K562 (cell line): ENCODE measurements around the gene KPNA3. TPM values are rescaled to one million over a fixed set of nuclear protein-coding genes. Genes with fewer than 3 reads are reported as not detected.

Experiments used
- ATAC-seq: fragments of 200-7000 bp; cut with Tn5 transposase; 3 replicates; pipeline ENCODE4 v1.9.1; 2020; ENCODE audit warnings: moderate library complexity
- BruUV-seq: library from RNA; stranded (reverse); fragments of 400-500 nt; replicated peaks from 2 replicates; lab custom pipeline; 2021; lab: Mats Ljungman, UMichigan
- CTCF ChIA-PET: fragments of 300-600 bp; formaldehyde crosslinking; extraction: SDS; loops from one replicate; lab custom pipeline; 2021; ENCODE audit warnings: low intra/inter-chr PET ratio; lab: Yijun Ruan, JAX
- POLR2A ChIA-PET: fragments of 300-600, 350-650 bp; sonication (Branson Sonifier 250); formaldehyde crosslinking; extraction: SDS; loops from one replicate; lab custom pipeline; 2021; ENCODE audit warnings: antibody characterized with exemption, inconsistent platforms; lab: Yijun Ruan, JAX
- DNase-seq, 4 experiments: peaks; one replicate each; pipeline versions ENCODE4 v3.0.0 to v3.0.0-alpha.2; 2011 to 2018; ENCODE audit warnings: low spot score in 3 of 4, mixed read lengths in 3 of 4; ENCODE audit errors: extremely low read depth in 1 of 4
- FAIRE-seq: peaks from 2 replicates; lab custom pipeline; 2011; peaks lifted over from hg19 to GRCh38; lab: Jason Lieb, UNC
- H2AFZ ChIP-seq: 2 replicates; pipeline ENCODE4 v1.6.0; 2011; ENCODE audit warnings: low read depth, low read length, control low read depth, inconsistent platforms
- H3K27ac ChIP-seq: fragments of 200-600 bp; 3 replicates; pipeline ENCODE4 v1.8.0; 2011; ENCODE audit warnings: low read depth, mild to moderate bottlenecking, control low read depth, inconsistent platforms, low read length, moderate library complexity, mixed read lengths; ENCODE audit errors: extremely low read depth
- H3K27me3 ChIP-seq, 2 experiments: fragments of 300-600 bp in 1 of 2; 2 replicates in 1 of 2; 3 replicates in 1 of 2; pipeline versions ENCODE4 v1.6.0 to v1.8.0; 2011; ENCODE audit warnings: inconsistent platforms in 2 of 2, low read length in 2 of 2, mild to moderate bottlenecking in 1 of 2, mixed read lengths in 1 of 2, moderate library complexity in 1 of 2; ENCODE audit not compliant: control insufficient read depth in 2 of 2, insufficient read depth in 2 of 2
- H3K36me3 ChIP-seq: fragments of 300-600 bp; 3 replicates; pipeline ENCODE4 v1.8.0; 2011; ENCODE audit warnings: mild to moderate bottlenecking, low read length, inconsistent platforms; ENCODE audit not compliant: control insufficient read depth, insufficient read depth
- H3K4me1 ChIP-seq, 2 experiments: fragments of 200-600 bp in 1 of 2; replicated peaks in 1 of 2; 2 replicates in 1 of 2; 3 replicates in 1 of 2; pipeline versions ENCODE4 v1.5.1 to v1.8.0; 2011; ENCODE audit warnings: inconsistent platforms in 2 of 2, low read length in 2 of 2, mild to moderate bottlenecking in 1 of 2, mixed read lengths in 1 of 2, moderate library complexity in 1 of 2; ENCODE audit not compliant: control insufficient read depth in 2 of 2, insufficient read depth in 2 of 2
- H3K4me2 ChIP-seq: 2 replicates; pipeline ENCODE4 v1.6.1; 2011; ENCODE audit warnings: low read length, control low read depth, inconsistent platforms, mixed read lengths; ENCODE audit not compliant: insufficient read depth
- H3K4me3 ChIP-seq: fragments of 200-600 bp; sonication (generic), shearing (Covaris generic); 2 replicates; pipeline ENCODE4 v1.5.1; 2016; ENCODE audit warnings: control low read depth, inconsistent platforms
- H3K79me2 ChIP-seq: fragments of 200-600 bp; 3 replicates; pipeline ENCODE4 v1.8.0; 2011; ENCODE audit warnings: low read length, inconsistent platforms; ENCODE audit not compliant: control insufficient read depth, insufficient read depth
- H3K9ac ChIP-seq, 2 experiments: 2 replicates each; pipeline versions ENCODE4 v1.6.0 to v1.6.1; 2011; ENCODE audit warnings: low read depth in 2 of 2, low read length in 2 of 2, control low read depth in 1 of 2, inconsistent platforms in 1 of 2, mild to moderate bottlenecking in 1 of 2, mixed read lengths in 1 of 2; ENCODE audit not compliant: insufficient read depth in 1 of 2
- H3K9me1 ChIP-seq: one replicate; pipeline ENCODE4 v1.6.0; 2011; ENCODE audit warnings: inconsistent platforms, mild to moderate bottlenecking, low read length, moderate library complexity; ENCODE audit not compliant: control insufficient read depth, insufficient read depth
- H3K9me3 ChIP-seq: replicated peaks from 2 replicates; pipeline ENCODE4 v1.5.1; 2011; ENCODE audit warnings: low read depth, low read length, inconsistent platforms; ENCODE audit not compliant: control insufficient read depth, insufficient read depth
- H4K20me1 ChIP-seq: replicated peaks from 2 replicates; pipeline ENCODE4 v1.6.1; 2011; ENCODE audit warnings: low read length, inconsistent platforms, mixed read lengths; ENCODE audit not compliant: control insufficient read depth, insufficient read depth
- BMI1 ChIP-seq: fragments of 150-350 bp; IDR thresholded peaks from 2 replicates; pipeline ENCODE4 v1.6.1; 2014; ENCODE audit warnings: low read length
- CHD4 ChIP-seq: fragments of 200-600 bp; sonication (generic); IDR thresholded peaks from 3 replicates; pipeline ENCODE4 v1.6.1; 2012; ENCODE audit warnings: low read depth, mild to moderate bottlenecking, mixed read lengths, low read length, inconsistent platforms; ENCODE audit not compliant: insufficient read depth, insufficient replicate concordance, poor library complexity, severe bottlenecking
- EP400 ChIP-seq: fragments of 450-650 bp; IDR thresholded peaks from 2 replicates; pipeline ENCODE4 v1.6.1; 2017; ENCODE audit warnings: antibody characterized with exemption, mild to moderate bottlenecking, moderate library complexity
- FOXO4 ChIP-seq: fragments of 450-650 bp; formaldehyde crosslinking; IDR thresholded peaks from 2 replicates; pipeline ENCODE4 v1.4.0; 2020; ENCODE audit warnings: mild to moderate bottlenecking, moderate library complexity
- GTF2B ChIP-seq: IDR thresholded peaks from 2 replicates; pipeline ENCODE4 v1.6.1; 2011; ENCODE audit not compliant: insufficient read length; ENCODE audit errors: extremely low read depth
- KLF6 ChIP-seq: fragments of 250-450 bp; sonication (Bioruptor Pico); IDR thresholded peaks from 2 replicates; pipeline ENCODE4 v1.4.0; 2020; ENCODE audit warnings: mild to moderate bottlenecking, moderate library complexity, borderline replicate concordance
- NCOR1 ChIP-seq: fragments of 450-650 bp; IDR thresholded peaks from 2 replicates; pipeline ENCODE4 v1.6.1; 2016; ENCODE audit warnings: mild to moderate bottlenecking, moderate library complexity
- NFIX ChIP-seq: fragments of 250-450 bp; sonication (Bioruptor Pico); IDR thresholded peaks from 2 replicates; pipeline ENCODE4 v1.4.0; 2020; ENCODE audit warnings: low read depth, mild to moderate bottlenecking, moderate library complexity
- NR4A1 ChIP-seq, 2 experiments: fragments of 250-450 bp in 1 of 2; fragments of 450-650 bp in 1 of 2; sonication (Bioruptor Pico) in 1 of 2; IDR thresholded peaks; 2 replicates each; pipeline versions ENCODE4 v1.4.0 to v1.6.1; 2016 to 2020; ENCODE audit warnings: mild to moderate bottlenecking in 2 of 2, missing compliant biosample characterization in 1 of 2, missing genetic modification characterization in 1 of 2, moderate library complexity in 1 of 2
- PHB ChIP-seq: fragments of 250-450 bp; sonication (Bioruptor Pico); IDR thresholded peaks from 2 replicates; pipeline ENCODE4 v1.5.0; 2021
- PRPF4 ChIP-seq: fragments of 200-400 bp; formaldehyde crosslinking; IDR thresholded peaks from one replicate; pipeline ENCODE4 v1.6.1; 2017; ENCODE audit warnings: low read length, low read depth, mild to moderate bottlenecking; ENCODE audit not compliant: insufficient read depth, poor library complexity, severe bottlenecking
- SIN3A ChIP-seq, 2 experiments: fragments of 150-350 bp in 1 of 2; IDR thresholded peaks; 2 replicates each; pipeline ENCODE4 v1.6.1; 2011 to 2016; ENCODE audit warnings: borderline replicate concordance in 2 of 2, low read depth in 2 of 2, low read length in 2 of 2, mild to moderate bottlenecking in 2 of 2, moderate library complexity in 2 of 2; ENCODE audit not compliant: control insufficient read depth in 1 of 2
- SMARCE1 ChIP-seq: fragments of 450-650 bp; IDR thresholded peaks from 2 replicates; pipeline ENCODE4 v1.7.1; 2016; ENCODE audit warnings: mild to moderate bottlenecking
- SREBF1 ChIP-seq: fragments of 150-350 bp; IDR thresholded peaks from 2 replicates; pipeline ENCODE4 v1.6.1; 2014; ENCODE audit warnings: antibody characterized with exemption, low read depth, low read length, borderline replicate concordance
- TRIM28 ChIP-seq: fragments of 450-650 bp; IDR thresholded peaks from 2 replicates; pipeline ENCODE4 v1.6.1; 2017
- ZFPM2 ChIP-seq: fragments of 250-450 bp; sonication (Bioruptor Pico); IDR thresholded peaks from 2 replicates; pipeline ENCODE4 v1.5.1; 2022; ENCODE audit warnings: mild to moderate bottlenecking
- ZNF146 ChIP-seq: IDR thresholded peaks from one replicate; pipeline ENCODE4 v1.6.1; 2018; ENCODE audit warnings: missing compliant biosample characterization; ENCODE audit not compliant: unreplicated experiment
- ZNF778 ChIP-seq: fragments of 450-650 bp; formaldehyde crosslinking; IDR thresholded peaks from 2 replicates; pipeline ENCODE4 v1.4.0; 2020; ENCODE audit warnings: mild to moderate bottlenecking, moderate library complexity
- ZNF79 ChIP-seq: fragments of 250-450 bp; sonication (Bioruptor Pico); IDR thresholded peaks from 2 replicates; pipeline ENCODE4 v1.4.0; 2020; ENCODE audit warnings: low read depth, mild to moderate bottlenecking, moderate library complexity
- WGBS: fragments of 100-300 bp; shearing (Covaris generic); methylation state at CpG from one replicate; pipeline ENCODE4 v1.1.6; 2016; ENCODE audit warnings: low coverage, mixed read lengths; ENCODE audit not compliant: insufficient coverage; ENCODE audit errors: missing lambda C conversion rate; 5-methylcytosine and 5-hydroxymethylcytosine counted together
- in situ Hi-C: fragments of 300-500 bp; cut with MboI; formaldehyde crosslinking; loops from 4 replicates; pipeline ENCODE4 v1.15.0; 2018; ENCODE audit warnings: inconsistent platforms, mixed read lengths
- intact Hi-C: fragments of 100-400 bp; cut with micrococcal nuclease; formaldehyde crosslinking; loops from 2 replicates; pipeline ENCODE4 v1.14.2; 2022
- polyA plus RNA-seq, 8 experiments: library from polyadenylated mRNA; depleted of rRNA in 4 of 8; stranded (reverse) in 5 of 8; unstranded in 3 of 8; fragments of >200 nt; fragmentation: Nextera tagmentation in 2 of 8; fragmentation: Illumina TruSeq in 1 of 8; extraction: Ambion mirVana in 2 of 8; extraction: Trizol in 1 of 8; gene quantifications; 2 replicates each; pipeline versions ENCODE4 v1.2.1 to v1.2.3, GENCODE V29; 2011 to 2014; ENCODE audit warnings: inconsistent platforms in 1 of 8, missing spikeins in 1 of 8
- total RNA-seq, 7 experiments: library from RNA; depleted of rRNA in 6 of 7; stranded (reverse); fragments of >200 nt in 6 of 7; fragmentation: Illumina TruSeq in 2 of 7; extraction: Trizol in 2 of 7; gene quantifications; 2 replicates each; pipeline versions ENCODE4 v1.2.1 to v1.2.3, GENCODE V29; 2011 to 2021; ENCODE audit warnings: low replicate concordance in 1 of 7
- TF ChIP-seq, protein P1 (sequence below): fragments of 250-450 bp; sonication (Bioruptor Pico); IDR thresholded peaks from 2 replicates; pipeline ENCODE4 v1.5.0; 2021

The KPNA3 gene
- total and polyA plus RNA-seq, 9 of the 15 experiments (the other 6 are each of a cell fraction or from before 2014, with no cell fraction given), result 8.5 to 23.4 (median 15.7) TPM

DNA sequence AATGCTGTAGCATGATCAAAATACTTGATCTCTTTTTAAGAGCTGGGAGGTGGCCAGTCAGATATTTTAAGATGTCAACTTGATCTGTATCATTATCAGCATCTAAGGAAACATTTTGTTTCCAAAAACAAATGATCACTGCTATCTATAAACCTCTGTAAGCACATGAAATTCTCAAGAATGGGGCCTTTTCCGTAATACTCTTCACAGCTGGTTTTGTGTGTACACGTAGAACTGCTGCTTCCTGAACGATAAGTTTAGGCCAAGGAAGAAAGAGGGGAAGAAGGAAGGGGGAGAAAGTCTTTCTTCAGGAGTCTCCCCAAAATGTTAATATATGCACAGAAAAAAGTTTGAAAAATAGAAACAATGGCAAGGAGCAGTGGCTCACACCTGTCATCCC, 138.5 kb downstream of the KPNA3 start:
- CTCF ChIA-PET, result no interaction called here
- intact Hi-C loops, result loop anchor here (5.0 kb wide), 1 partner anchor 138 kb away; the partner anchor contains the start of gene KPNA3
- no peak overlapping the region for H3K27ac ChIP-seq
- WGBS, result 60% methylated on average over 3 of the region's 3 CpGs
- no peak for DNase-seq
- no peak overlapping the region for H3K4me3 ChIP-seq
- ATAC-seq, result no peak
- TF ChIP-seq, protein P1, sequence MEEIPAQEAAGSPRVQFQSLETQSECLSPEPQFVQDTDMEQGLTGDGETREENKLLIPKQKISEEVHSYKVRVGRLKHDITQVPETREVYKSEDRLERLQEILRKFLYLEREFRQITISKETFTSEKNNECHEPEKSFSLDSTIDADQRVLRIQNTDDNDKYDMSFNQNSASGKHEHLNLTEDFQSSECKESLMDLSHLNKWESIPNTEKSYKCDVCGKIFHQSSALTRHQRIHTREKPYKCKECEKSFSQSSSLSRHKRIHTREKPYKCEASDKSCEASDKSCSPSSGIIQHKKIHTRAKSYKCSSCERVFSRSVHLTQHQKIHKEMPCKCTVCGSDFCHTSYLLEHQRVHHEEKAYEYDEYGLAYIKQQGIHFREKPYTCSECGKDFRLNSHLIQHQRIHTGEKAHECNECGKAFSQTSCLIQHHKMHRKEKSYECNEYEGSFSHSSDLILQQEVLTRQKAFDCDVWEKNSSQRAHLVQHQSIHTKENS (CRISPR knock-in tag), result no peak
- no peak for TF ChIP-seq PRPF4
- no peak for TF ChIP-seq ZNF146 (CRISPR knock-in tag)
- TF ChIP-seq ZNF778 (CRISPR knock-in tag), result no peak
- TF ChIP-seq SIN3A (IDR thresholded peaks at IDR 0.05; ENCODE audit: borderline replicate concordance in 2 of 2, control insufficient read depth in 1 of 2, low read depth in 2 of 2, low read length in 2 of 2), result no peak
- no peak for TF ChIP-seq EP400
- TF ChIP-seq ZFPM2 (CRISPR knock-in tag), result no peak
- TF ChIP-seq SMARCE1, result no peak
- no peak for TF ChIP-seq CHD4
- TF ChIP-seq GTF2B, result no peak
- no peak for TF ChIP-seq NFIX (CRISPR knock-in tag)
- TF ChIP-seq FOXO4 (CRISPR knock-in tag), result no peak
- TF ChIP-seq NR4A1 (CRISPR knock-in tag; IDR thresholded peaks at IDR 0.05), result no peak
- TF ChIP-seq NR4A1 (tag; IDR thresholded peaks at IDR 0.05), result no peak
- TF ChIP-seq KLF6 (CRISPR knock-in tag), result no peak
- no peak for TF ChIP-seq ZNF79 (CRISPR knock-in tag)
- no peak for TF ChIP-seq NCOR1
- TF ChIP-seq BMI1, result no peak
- TF ChIP-seq TRIM28, result no peak
- no peak for TF ChIP-seq PHB
- no peak for TF ChIP-seq SREBF1
- no peak for FAIRE-seq
- H3K36me3 ChIP-seq, result no peaks in the 10 kb centered on the region
- H3K9me1 ChIP-seq, result no peaks in the 10 kb centered on the region
- no peaks in the 10 kb centered on the region for H3K79me2 ChIP-seq
- POLR2A ChIA-PET, result no interaction called here
- no peaks in the 10 kb centered on the region for H3K27me3 ChIP-seq
- H3K9me3 ChIP-seq, result no peaks in the 10 kb centered on the region
- BruUV-seq, result no TSS peak
- no peaks in the 10 kb centered on the region for H3K4me1 ChIP-seq
- no peaks in the 10 kb centered on the region for H4K20me1 ChIP-seq
- no peak overlapping the region for H2AFZ ChIP-seq
- no peak overlapping the region for H3K9ac ChIP-seq
- H3K4me2 ChIP-seq, result no peak overlapping the region
- in situ Hi-C loops, result loop anchor here (5.0 to 25.0 kb wide), 2 partner anchors 193 to 1408 kb away; no protein-coding TSS in a partner anchor
